ENCODE measurements around the gene STK4.
A peak's percentile ranks its signal among the peaks of the same experiment; 100 is the strongest.

Gene STK4

DNA sequence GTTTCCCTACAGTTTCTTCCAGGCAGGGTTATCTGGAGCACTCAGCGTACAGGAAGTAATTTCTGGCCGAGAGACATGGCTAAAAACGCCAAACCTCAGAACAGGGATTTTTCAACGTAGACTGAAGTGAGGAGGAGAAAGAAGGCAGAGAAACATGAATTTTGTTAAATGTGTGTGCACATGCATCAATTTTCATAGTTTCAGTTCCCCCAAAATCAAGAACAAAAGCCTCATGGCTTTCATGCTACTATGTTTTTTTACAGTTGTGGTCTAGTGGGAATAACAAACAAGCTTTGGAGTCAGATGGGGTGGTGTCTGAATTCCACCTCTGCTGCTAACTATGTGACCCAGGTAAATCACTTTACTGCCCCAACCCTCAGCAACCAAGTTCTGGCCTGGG is 11.0 kb upstream of the STK4 start:
- DNase-seq: no peak

GRCh38 chr20:44956410-44956809 is 9.9 kb upstream of the STK4 start:
- no peak for DNase-seq

GRCh38 chr20:44958276-44958675 is 8.0 kb upstream of the STK4 start:
- DNase-seq: no peak

- DNase-seq: no peak
Observed at GRCh38 chr20:44959082-44959637, 7.2 kb upstream of the STK4 start.

- peak in 3 of 4 experiments; percentile 17 to 23 (median 19) for DNase-seq
Observed at GRCh38 chr20:44959638-44960102, 6.6 kb upstream of the STK4 start.

DNA sequence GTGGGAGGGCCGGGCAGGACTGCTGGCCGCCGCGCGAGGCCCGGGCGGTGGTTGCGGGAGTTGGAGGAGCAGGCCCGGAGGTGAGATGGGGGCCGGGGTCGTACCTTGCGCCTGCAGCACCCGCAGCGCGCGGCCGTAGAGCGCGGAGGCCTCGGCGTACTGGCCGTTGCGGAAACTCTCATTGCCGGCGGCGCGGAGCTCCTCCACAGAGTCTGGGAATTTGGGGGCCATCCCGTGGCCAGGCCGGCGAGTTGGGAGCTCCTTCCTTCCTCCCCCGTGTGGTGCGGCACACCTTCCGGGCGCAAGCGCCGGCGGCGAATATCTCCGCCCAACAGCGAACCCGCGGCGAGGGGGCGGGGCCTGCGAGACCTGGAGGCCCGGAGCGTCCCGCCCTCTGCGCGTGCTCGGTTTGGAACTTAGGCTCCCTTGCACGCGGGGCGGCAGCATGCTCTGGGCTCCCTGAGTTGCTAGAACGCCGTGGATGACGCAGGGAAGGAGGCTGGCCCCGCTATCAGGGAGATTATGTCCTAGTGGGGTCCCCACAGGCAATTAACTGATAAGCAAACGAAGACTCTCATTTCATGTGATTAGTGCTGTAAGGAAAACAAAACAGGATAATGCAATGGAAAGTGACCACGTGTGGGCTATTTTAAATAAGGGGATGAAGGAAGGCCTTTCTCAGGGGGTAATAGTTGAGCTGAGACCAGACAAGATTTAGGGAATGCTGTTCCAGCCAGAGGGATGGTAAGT is 6.0 kb upstream of the STK4 start, which contains the start of gene TOMM34:
Gene TOMM34, minus strand, starts transcription at position 295 of the 750 bp plus-strand sequence. Its CDS starts 64 bp downstream, at position 231.
- DNase-seq: peak; percentile 89 to 92 (median 90)

- DNase-seq: no peak
Observed at GRCh38 chr20:44961011-44961869, 5.1 kb upstream of the STK4 start.

- DNase-seq: no peak
Observed at GRCh38 chr20:44961870-44962267, 4.4 kb upstream of the STK4 start.

DNA sequence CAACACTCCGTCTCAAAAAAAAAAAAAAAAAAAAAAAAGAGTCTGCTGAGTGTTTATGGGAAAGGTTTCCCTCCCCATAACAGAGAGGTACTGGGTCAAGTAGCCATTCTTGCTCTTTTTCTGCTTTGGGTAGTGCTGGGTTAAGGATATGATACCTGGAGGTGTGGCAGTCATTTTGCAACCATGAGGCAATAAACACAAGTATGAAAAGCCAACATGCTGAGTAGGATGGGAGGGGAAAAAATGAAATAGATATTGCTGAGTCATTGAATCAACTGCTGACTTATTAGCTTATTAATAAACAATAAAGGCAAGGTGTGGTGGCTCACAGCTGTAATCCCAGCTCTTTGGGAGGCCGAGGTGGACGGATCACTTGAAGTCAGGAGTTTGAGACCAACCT is 3.8 kb upstream of the STK4 start:
- no peak for DNase-seq

- DNase-seq: no peak
Observed at GRCh38 chr20:44963325-44964215, 2.7 kb upstream of the STK4 start.

- no peak for DNase-seq
Observed at GRCh38 chr20:44965651-44966029, 672 bp upstream of the STK4 start.

GRCh38 chr20:44967207-44967807 is 995 bp downstream of the STK4 start:
- no peak for DNase-seq

DNA sequence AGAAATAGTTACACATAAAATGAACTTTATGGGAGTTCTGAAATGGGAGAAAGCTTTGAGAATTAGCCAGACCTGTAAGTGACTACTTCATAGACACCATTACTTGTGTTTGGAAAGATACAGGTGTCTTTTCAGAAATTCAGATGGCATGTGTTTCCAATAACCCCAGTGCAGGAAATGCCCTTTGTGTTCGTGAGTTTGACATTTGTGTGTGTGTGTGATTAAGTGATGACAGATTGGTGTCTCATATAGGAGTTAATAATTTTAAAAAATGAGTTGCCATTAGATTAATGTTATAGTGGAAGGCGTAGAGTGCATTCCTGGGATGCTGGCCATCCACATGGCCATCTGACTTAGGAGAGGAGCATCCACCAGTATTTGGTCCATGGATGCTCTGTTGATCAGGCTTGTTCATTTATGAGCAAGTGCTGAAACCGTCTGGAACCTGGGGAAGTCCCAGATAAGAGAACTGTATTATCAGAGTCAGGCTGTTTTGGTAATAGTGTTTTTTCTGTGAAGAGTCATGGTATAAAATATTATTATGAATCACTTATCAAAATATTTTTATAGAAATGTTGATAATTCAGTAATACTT is 3.1 kb downstream of the STK4 start:
- no peak for DNase-seq

GRCh38 chr20:44970243-44970757 is 4.0 kb downstream of the STK4 start:
- DNase-seq: no peak

- no peak for DNase-seq
Observed at GRCh38 chr20:44973053-44973452, 6.7 kb downstream of the STK4 start.

- no peak for DNase-seq
Observed at GRCh38 chr20:44976698-44977097, 10.4 kb downstream of the STK4 start.

- DNase-seq: peak in 2 of 4 experiments; percentile 10 to 12
Observed at GRCh38 chr20:44979090-44979621, 12.8 kb downstream of the STK4 start.

- DNase-seq: no peak
Observed at GRCh38 chr20:44981736-44982406, 15.6 kb downstream of the STK4 start.

DNA sequence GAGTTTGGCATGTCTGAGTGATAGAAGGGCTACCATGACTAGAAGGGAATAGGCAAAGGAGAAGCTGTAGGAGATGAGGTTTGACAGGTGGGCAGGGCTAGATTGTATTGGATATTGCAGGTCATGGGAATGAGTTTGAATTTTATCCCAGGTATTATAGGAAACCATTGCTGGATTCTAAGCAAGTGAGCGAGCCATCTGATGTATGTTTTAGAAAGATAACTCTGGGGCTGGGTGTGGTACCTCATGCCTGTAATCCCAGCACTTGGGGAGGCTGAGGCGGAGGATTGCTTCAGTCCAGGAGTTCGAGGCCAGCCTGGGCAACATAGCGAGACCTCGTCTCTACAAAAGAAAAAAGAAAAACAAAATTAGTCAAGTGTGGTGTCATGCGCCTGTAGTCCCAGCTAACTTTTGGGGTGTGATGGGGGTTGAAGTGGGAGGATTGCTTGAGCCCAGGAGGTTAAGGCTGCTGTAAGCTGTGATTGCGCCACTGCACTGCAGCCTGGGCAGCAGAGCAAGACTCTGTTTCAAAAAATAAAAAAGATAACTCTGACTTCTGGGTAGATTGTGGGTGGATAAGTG is 16.9 kb downstream of the STK4 start:
- no peak for DNase-seq

GRCh38 chr20:44988631-44989171 is 22.4 kb downstream of the STK4 start:
- no peak for DNase-seq
